IMR-90 (cell line): Measurements from ENCODE around the gene NKIRAS1.

Experiments used
- TF ChIP-seq, protein P1 (sequence below): conservative IDR thresholded peaks from 2 replicates; pipeline ENCODE4 v1.5.1; 2012; ENCODE audit warnings: mild to moderate bottlenecking, low read depth, low read length, improper control_type of control experiment
- TF ChIP-seq, protein P2 (sequence below): fragments of 150-350 bp; IDR thresholded peaks from 2 replicates; pipeline ENCODE4 v1.6.1; 2017; ENCODE audit warnings: mild to moderate bottlenecking, antibody characterized with exemption, low read length, low read depth

DNA sequence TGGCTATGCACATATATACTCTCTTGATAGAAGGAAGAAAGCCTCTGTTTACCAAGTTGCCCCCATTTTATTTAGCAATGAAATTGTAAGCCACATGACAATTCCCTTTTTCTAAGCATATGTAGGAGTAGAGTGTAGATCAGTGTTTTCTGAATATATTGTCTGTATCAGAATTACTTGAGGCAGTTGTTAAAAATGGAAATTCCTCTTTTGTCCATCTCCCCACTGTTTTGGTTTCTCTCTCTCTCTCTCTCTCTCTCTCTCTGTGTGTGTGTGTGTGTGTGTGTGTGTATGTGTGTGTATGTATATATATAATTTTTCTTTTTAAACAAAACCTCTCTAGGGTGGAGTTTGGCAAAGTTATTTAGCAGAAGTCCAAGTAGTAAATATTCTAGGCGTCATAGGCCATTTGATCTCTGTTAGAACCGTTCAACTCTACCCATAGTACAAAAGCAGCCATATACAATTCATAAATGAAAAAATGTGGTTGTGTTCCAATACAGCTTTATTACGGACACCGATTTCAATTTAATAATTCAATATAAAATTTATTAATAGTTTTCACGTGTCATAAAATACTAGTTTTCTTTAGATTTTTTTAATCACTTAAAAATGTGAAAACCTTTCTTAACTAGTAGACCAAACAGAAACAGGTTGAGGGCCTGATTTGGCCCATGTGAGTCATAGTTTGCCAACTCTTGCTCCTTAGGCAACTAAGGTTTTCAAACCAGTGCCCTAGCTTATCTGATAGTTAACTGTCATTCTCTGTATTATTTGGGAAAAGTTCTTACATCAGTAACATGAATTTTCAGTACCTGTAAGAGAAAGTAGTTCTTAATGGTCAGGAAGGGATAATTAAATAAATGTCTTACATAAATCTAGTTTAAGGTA, 71.2 kb downstream of the NKIRAS1 start:
- TF ChIP-seq, protein P1, sequence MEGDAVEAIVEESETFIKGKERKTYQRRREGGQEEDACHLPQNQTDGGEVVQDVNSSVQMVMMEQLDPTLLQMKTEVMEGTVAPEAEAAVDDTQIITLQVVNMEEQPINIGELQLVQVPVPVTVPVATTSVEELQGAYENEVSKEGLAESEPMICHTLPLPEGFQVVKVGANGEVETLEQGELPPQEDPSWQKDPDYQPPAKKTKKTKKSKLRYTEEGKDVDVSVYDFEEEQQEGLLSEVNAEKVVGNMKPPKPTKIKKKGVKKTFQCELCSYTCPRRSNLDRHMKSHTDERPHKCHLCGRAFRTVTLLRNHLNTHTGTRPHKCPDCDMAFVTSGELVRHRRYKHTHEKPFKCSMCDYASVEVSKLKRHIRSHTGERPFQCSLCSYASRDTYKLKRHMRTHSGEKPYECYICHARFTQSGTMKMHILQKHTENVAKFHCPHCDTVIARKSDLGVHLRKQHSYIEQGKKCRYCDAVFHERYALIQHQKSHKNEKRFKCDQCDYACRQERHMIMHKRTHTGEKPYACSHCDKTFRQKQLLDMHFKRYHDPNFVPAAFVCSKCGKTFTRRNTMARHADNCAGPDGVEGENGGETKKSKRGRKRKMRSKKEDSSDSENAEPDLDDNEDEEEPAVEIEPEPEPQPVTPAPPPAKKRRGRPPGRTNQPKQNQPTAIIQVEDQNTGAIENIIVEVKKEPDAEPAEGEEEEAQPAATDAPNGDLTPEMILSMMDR: no peak
- TF ChIP-seq, protein P2, sequence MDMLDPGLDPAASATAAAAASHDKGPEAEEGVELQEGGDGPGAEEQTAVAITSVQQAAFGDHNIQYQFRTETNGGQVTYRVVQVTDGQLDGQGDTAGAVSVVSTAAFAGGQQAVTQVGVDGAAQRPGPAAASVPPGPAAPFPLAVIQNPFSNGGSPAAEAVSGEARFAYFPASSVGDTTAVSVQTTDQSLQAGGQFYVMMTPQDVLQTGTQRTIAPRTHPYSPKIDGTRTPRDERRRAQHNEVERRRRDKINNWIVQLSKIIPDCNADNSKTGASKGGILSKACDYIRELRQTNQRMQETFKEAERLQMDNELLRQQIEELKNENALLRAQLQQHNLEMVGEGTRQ: no peak
